ENCODE results near the gene OR6A2. TPM values are rescaled to one million over a fixed set of nuclear protein-coding genes. Genes with fewer than 3 reads are reported as not detected.
"Not testable (repeated sequence)": the region's sequence is repeated elsewhere in the genome, so short reads cannot be mapped to it uniquely, and the experiment has no call there.

Gene OR6A2
- under 1 TPM in 1 of 2 donors, not detected in 1; 0.33 TPM for total RNA-seq
- long read RNA-seq, donor 1: 0 reads
- long read RNA-seq, donor 2: 0 reads

- intact Hi-C loops (cut with DNase I): no loop called here
- DNase-seq (ENCODE audit: low spot score): no peak
Measured at GRCh38 chr11:6799402-6799801, at the start of gene OR6A2. Gene OR6A2 (minus strand): TSS chr11:6799689. CDS start chr11:6795708, 3,981 bp downstream.

DNA sequence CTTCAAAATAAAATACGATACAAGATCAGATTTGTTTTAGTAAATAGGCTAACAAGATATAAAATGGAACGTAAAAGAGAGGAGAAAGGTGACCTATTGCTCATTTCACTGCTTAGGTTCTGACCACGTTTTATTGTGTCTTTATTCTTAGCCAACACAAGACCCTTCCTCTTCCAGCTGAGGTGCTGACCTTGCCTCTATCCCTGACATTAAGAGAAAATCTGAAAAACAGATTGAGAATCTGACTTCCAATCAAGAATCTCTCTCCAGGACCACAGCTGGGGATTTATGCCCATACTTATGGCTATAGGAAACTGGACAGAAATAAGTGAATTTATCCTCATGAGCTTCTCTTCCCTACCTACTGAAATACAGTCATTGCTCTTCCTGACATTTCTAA lies 45.9 kb upstream of the OR6A2 start, which contains the start of gene OR10A5:
Gene OR10A5 (plus strand): TSS at position 301 of the 400 bp plus-strand sequence. CDS start 0 bp downstream, at position 301.
- intact Hi-C loops (cut with DNase I): no loop called here

GRCh38 chr11:6844356-6844755 lies 44.9 kb upstream of the OR6A2 start:
- intact Hi-C loops (cut with DNase I): no loop called here
- no peak for DNase-seq (ENCODE audit: low spot score)

More for the DNA sequence above, 45.9 kb upstream of the OR6A2 start, which contains the start of gene OR10A5:
- no peak for DNase-seq (ENCODE audit: low spot score)

- no peak for DNase-seq (ENCODE audit: low spot score)
- intact Hi-C loops (cut with DNase I): no loop called here
Measured at GRCh38 chr11:6843670-6844069, 44.2 kb upstream of the OR6A2 start.

GRCh38 chr11:6841694-6842093 lies 42.2 kb upstream of the OR6A2 start:
- intact Hi-C loops (cut with DNase I): no loop called here
- DNase-seq (ENCODE audit: low spot score): no peak

DNA sequence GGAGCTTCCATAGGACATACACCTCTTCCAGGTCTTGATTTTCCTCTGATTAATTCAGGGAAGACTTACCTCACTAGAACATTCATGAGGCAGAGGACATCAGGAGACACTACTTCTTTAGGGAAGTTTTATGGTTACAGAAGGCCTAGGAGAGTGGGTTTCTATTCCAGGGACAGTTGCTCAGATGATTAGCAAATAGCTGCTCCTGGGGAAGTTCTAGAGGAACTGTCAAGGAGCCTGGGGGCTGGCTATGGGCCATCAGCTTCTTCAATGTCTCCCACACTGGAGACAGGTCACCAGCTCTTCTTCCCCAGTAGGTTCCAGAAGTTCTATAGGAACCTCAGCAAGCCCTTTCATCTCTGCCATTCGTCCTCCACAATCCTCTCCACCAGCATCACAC lies 34.5 kb upstream of the OR6A2 start:
- intact Hi-C loops (cut with DNase I): no loop called here
- DNase-seq (ENCODE audit: low spot score): no peak

GRCh38 chr11:6833356-6833755 lies 33.9 kb upstream of the OR6A2 start:
- no peak for DNase-seq (ENCODE audit: low spot score)

GRCh38 chr11:6828103-6828502 lies 28.6 kb upstream of the OR6A2 start:
- DNase-seq (ENCODE audit: low spot score): no peak
- intact Hi-C loops (cut with DNase I): no loop called here

More at GRCh38 chr11:6833356-6833755, 33.9 kb upstream of the OR6A2 start:
- intact Hi-C loops (cut with DNase I): no loop called here

DNA sequence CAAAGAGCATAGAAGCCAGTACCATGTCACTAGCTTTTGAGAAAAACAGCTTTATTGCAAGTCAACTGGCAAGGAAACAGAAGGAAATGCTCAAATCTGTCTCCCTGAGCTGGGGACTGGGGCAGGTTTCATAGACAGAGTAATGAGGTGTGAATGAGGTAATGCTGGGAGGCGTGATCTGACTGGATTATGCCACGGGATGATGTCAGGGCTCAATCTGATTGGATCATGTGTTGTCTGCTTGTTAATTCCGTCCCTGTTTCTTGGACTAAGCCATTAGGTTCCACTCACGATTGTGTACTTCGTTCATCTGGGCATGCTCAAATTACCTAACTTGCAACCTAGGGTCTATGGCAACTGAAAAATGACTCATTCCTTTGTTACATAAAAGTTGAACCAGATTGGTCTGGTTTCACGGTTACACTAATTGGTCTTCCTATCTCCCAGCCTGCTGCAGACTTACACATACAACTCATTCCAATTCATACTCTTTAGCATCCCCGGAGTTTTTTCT lies 25.8 kb upstream of the OR6A2 start:
- intact Hi-C loops (cut with DNase I): no loop called here
- no peak for DNase-seq (ENCODE audit: low spot score)

DNA sequence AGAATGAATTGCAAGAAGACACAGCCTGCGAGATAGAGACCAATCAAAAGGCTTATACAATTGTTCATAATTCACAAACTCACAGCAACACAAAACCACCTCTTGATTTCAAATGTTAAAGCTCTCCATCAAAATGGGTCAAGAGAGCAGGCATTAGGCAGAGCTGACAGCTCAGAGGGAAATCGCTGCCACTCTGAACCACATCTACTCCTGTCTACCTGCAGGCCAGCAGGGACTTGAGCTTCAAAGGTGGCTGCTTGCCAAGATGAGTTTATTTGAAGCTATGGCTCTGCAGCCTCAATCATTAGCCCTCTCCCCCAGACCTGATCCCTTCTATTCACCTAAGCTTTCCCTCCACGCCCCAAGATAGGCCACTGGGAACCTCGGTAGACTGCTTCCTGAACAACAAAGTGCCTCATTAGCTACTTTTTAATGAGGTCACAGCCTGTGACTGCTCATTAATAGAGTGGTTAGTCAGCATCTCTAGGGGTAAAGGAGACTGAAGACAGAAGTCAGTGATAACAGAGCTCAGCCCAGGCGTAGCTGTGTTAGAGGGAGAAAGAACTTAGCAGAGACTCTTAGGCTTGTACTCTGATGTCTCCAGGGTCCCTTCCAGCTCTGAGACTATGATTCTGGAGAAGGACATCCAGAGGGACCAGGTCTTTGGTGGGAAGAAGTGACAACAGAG lies 24.8 kb upstream of the OR6A2 start:
- no peak for DNase-seq (ENCODE audit: low spot score)
- intact Hi-C loops (cut with DNase I): no loop called here

DNA sequence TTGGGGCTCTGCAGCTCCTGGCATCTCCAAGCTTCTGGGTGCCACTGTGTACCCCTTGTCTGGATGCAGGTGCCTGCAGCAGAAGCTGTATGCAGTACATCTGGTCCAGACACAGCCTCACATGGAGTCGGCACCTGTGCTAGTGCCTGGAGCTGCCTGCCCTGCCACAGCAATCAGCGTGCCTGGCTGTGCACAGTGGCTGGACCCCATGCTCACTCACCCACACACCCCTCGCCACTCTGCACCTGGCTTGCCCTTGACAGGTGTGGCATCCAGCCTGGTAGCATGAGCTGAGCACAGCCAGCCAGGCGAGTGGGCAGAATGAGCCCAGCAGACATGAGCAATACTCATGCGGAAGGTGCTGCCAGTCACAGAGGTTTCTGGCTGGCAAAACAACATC lies 19.5 kb upstream of the OR6A2 start:
- DNase-seq (ENCODE audit: low spot score): no peak
- intact Hi-C loops (cut with DNase I): no loop called here

GRCh38 chr11:6817694-6818093 lies 18.2 kb upstream of the OR6A2 start:
- intact Hi-C loops (cut with DNase I): no loop called here
- DNase-seq (ENCODE audit: low spot score): no peak

DNA sequence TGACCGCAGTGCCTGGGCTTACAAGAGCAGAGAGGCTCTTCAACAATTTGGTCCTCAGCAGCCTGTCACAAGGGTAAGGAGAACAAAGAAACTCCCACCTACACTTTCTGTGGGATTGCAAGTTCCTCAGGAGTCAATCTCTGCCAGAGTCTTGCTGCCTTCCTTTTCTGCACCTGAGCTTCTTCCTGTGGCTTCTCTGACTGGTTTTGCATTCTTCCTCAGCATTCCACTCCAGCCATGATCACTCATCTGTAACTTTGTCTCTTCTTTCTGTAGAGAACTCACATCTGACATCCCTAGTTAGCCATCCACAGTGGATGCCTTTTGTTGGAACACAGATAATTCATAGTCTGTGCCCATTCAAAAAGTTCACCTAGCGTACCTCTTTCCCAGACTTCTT lies 14.2 kb upstream of the OR6A2 start:
- DNase-seq (ENCODE audit: low spot score): no peak
- intact Hi-C loops (cut with DNase I): no loop called here

GRCh38 chr11:6812390-6813005 lies 13.0 kb upstream of the OR6A2 start:
- no peak for DNase-seq (ENCODE audit: low spot score)
- intact Hi-C loops (cut with DNase I): no loop called here

DNA sequence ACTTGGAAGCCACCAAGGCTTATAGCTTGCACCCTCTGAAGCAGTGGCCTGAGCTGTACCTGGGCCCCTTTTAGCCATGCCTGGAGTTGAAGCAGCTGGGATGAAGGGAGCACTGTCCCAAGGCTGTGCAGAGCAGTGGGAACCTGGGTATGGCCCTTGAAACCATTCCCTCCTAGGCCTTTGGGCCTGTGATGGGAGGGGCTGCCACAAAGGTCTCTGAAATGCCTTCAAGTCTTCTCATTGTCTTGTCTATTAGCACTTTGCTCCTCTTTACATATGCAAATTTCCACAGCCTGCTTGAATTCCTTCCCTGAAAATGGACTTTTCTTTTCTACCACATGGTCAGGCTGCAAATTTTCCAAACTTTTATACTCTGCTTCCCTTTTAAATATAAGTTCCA lies 1.6 kb upstream of the OR6A2 start:
- intact Hi-C loops (cut with DNase I); DNase-seq (ENCODE audit: low spot score): not testable (repeated sequence)

DNA sequence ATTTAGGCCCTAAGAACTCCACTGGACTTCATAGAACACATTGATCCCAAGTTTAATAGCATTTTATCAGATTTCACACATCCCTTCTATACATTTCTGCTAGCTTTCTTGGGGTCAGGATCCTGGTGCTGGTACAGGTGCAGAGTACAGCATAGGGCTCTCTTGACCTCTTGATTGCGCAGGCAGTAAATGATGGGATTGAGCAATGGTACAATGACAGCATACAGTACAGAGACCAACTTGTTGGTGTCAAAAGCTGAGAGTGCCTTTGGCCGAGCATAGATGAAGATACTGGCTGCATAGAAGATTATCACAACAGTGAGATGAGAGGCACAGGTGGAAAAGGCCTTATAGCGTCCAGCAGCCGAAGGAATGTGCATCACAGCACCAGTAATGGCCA lies 4.8 kb downstream of the OR6A2 start:
- intact Hi-C loops (cut with DNase I): no loop called here
- no peak for DNase-seq (ENCODE audit: low spot score)

DNA sequence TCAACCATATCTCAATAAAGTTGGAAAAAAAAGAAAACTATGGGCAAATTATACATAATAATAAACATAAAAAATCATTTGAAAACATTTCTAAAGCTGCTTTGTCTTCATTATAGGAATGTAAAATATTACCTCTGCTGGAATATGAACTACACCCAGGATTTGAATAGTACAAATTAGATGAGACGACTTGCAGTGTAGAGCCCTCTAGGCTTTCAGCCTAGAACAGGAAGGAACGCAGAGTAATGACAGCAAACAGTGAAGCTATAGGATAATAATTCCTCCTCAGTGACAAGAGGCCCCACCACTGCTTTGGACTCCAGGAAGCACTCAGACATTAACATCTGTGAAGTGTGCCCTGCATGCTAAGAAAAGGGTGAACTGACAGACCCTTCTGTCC lies 8.9 kb downstream of the OR6A2 start:
- intact Hi-C loops (cut with DNase I): no loop called here

DNA sequence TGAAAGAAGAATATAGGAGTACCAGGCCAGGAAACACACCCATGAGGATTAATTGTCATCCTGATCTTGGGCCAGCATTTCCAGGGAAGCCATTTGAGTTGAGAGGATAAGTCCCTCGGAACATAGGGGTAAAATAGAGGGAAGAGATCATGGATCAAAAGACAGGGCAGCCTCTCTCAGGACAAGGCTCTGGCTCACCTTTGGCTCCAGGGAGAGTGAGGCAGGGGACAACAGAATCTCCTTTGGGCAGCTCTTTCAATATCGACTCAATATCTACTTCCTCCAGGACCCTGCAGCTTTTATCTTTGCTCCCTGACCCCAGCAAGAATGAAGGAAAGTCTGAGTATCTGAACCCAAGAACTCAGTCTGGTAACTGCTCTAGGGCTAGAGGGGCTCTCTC lies 16.8 kb downstream of the OR6A2 start, which contains the start of gene OR2AG1:
Gene OR2AG1 (plus strand): TSS at position 301 of the 400 bp plus-strand sequence. CDS start 2,018 bp downstream, outside the sequence.
- intact Hi-C loops (cut with DNase I): no loop called here
- no peak for DNase-seq (ENCODE audit: low spot score)

More for the DNA sequence above, 8.9 kb downstream of the OR6A2 start:
- DNase-seq (ENCODE audit: low spot score): no peak

DNA sequence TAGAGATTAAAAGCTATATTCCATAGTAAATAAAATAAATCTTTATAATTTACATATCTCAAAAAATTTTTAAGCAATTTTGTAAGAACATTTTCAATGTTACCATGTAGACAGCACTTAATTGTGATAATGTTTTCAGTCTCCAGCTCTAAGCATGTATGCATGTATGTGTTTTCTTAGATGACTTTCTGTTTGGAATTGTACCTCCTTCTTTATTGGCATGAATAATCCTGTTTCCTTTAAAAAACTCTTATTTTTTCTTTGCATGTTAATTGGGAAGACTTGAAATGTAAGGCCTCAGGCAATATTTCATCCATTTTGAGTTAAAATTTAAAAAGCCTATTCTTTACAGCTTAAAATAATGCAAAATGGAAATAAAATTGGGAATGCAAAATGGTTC lies 18.7 kb downstream of the OR6A2 start:
- intact Hi-C loops (cut with DNase I): no loop called here
- no peak for DNase-seq (ENCODE audit: low spot score)

DNA sequence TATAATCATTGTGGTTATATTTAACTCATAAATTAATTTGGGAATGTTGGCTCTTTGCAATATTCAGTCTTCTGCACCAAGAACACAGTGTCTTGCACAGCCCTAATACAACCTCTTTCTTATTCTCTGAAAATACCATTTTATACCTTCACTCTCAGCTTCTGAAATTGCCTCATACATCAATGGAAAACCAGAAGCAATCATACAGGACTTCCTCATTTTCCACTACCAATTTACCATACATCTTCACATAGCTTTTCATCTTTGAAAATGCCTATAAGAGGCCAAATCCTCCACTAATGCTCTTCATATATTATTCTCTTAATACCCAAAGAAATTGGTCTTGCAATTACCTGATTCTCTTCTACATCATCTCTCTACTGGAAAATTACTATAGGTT lies 21.0 kb downstream of the OR6A2 start:
- no peak for DNase-seq (ENCODE audit: low spot score)
- intact Hi-C loops (cut with DNase I): no loop called here

Data from posterior vena cava (tissue), 2 donors.